Measurements from ENCODE around the gene C5orf63.
"Not testable (repeated sequence)": the region's sequence is repeated elsewhere in the genome, so short reads cannot be mapped to it uniquely, and the experiment has no call there.

Gene C5orf63

DNA sequence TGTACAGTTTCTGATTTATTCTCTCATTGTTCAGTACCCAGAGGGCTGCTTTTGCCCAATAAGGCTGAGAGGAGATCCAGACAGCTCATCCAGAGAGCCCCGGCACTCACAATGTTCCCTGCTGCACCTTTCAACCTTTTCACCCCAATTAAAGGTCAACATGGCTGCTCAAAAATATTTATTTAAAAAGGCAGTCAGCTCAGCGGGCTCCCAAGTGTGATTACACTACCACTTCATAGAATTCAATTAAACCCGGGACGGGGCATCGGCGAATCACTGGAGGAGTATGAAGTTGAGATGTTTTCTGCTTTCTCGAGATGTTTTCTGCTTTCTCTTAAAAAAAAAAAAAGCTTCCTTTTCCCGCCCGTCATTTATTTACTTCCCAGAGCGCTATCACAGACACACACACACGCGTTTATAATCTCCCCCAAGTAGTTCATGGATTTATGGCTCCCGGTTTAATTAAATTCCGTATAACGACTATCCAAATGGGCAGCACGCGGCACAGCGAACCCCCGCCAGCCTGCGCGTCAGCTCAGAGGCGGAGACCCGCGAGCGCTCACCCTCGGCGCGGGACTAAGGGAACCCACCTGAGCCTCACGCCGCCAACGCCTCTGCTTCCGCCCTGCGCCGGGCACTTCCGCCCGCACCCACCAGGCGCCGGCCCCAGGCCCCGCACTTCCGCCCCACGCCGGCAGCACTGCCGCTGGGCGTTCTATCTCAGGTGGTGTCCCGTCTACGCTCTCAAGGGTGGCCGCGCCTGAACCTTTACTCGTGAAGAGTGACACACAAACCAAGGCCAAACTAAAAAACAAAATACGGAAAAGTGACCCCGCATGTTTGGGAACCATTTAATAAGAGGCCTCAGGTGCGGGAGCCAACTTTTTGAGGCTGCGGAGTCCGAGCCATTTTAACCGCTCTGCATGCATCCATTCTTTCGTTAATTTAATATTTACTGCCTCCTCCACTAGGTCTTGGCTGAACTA, at the start of gene C5orf63:
Gene C5orf63 (minus strand): TSS at position 642 of the 986 bp plus-strand sequence. CDS start 14,507 bp downstream, outside the sequence.
- no peak for DNase-seq

DNA sequence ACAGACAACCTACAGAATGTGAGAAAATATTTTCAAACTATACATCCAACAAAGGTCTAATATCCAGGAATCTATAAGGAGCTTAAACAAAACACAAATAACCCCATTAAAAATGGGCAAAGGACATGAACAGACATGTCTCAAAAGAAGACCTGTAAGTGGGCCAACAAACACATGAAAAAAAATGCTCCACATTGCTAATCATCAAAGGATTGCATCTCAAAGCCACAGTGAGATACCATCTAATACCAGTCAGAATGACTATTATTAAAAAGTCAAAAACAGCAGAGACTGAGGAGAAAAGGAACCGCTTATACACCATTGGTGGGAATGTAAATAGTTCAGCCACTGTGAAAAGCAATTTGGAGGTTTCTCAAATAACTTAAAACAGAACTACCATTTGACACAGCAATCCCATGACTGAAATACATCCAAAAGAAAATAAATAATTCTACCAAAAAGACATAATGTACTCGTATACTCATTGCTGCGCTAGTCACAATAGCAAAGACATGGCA, 39.1 kb upstream of the C5orf63 start:
- DNase-seq, result no peak

DNA sequence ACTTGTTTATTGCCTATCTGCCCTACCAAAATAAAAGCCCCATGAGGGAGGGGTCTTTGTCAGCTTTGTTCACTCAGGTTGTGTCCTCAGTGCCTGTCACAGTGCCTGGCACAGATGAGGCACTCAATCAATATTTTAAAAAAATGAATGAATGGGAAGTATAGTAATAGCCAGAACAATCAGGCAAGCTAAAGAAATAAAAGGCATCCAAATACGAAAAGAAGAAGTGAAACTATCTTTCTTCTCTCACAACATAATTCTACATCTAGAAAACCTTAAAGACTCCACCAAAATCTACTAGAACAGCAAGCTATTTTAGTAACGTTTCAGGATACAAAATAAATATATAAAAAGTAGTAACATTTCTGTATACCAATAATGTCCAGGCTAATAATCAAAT, 37.8 kb upstream of the C5orf63 start:
- no peak for DNase-seq

DNA sequence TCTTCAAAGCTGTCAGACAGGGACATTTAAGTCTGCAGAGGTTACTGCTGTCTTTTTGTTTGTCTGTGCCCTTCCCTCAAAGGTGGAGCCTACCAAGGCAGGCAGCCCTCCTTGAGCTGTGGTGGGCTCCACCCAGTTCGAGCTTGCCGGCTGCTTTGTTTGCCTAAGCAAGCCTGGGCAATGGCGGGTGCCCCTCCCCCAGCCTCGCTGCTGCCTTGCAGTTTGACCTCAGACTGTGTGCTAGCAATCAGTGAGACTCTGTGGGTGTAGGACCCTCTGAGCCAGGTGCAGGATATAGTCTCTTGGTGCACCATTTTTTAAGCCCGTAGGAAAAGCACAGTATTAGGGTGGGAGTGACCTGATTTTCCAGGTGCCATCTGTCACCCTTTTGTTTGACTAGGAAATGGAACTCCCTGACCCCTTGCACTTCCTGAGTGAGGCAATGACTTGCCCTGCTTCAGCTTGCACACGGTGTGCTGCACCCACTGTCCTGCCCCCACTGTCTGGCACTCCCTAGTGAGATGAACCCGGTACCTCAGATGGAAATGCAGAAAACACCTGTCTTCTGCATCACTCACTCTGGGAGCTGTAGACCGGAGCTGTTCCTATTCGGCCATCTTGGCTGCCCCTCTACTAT, 35.4 kb upstream of the C5orf63 start:
- DNase-seq, result not testable (repeated sequence)

DNA sequence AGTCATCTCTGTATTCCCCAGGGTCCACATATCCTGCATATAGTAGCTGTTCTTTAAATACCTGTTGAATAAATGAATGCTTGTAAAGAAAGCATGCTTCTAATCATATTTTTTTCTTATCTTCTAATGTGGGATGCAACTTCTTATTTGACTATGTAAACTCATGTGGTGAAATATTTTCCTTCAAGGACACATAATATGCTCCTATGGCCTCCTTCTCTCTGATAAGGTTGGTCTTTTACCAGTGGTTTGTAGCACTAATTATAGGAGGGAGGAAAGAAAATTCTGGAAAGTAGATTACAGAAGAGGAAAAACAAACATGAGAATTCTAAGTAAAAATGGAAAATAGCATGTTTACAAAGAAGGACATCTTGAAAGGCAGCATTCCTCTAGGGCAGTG, 28.6 kb upstream of the C5orf63 start:
- no peak for DNase-seq

DNA sequence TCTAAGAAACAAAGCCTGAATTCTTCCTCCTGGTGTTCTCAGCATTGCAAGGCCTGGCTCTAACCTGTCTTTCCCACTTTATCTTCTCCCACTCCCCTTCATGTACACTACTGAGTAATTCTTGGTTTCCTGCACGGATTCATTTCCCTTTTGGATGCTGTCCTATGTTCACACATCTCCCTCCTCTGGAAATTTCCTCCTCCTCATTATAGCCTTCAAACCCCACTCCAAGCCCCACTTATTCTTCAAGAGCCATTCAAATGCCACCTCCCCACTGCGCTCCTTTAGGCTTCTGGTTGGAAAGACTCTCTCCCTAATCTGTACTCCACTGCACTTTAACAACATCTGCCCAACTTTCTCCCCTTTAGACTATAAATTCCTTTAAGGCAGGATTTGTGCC, 28.2 kb upstream of the C5orf63 start:
- no peak for DNase-seq

DNA sequence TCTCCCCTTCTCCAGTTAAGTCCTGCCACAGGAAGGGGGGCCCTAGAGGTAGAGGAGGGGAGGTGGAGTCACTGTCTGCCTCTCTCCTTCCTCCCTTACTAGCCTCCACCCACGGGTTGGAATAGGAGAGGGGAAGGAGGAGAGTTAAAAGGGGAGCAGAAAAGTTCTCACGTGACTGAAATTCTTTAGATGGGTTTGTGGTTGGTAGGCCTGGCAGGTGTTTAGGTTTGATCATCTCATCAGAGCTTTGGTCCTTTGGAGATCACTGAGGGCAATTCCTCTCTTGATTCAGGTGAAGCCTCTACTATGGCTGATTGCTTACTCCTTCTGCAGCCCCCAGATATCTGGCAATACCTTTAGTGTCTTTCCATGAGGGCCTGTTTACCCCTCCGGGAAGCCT, 24.9 kb upstream of the C5orf63 start:
- DNase-seq, result no peak

DNA sequence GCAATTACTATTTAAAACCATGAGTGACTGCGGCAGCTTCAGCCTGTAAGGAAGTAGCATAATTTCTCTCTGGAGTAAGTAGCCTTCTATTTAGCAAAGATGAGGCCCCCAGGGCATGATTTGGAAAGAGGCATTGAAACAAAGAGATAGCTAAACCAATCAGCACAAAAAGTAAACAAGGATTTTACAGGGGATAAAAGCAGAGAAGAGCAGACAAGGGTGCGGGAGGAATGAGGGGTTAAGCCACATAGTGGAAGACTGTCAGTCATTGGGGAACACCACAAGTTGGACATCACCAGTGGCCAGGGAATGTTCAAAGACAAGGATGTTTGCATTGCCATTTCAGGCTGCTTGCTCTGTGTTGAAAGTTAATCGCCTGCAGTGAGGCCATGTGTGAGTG, 24.0 kb upstream of the C5orf63 start:
- no peak for DNase-seq

DNA sequence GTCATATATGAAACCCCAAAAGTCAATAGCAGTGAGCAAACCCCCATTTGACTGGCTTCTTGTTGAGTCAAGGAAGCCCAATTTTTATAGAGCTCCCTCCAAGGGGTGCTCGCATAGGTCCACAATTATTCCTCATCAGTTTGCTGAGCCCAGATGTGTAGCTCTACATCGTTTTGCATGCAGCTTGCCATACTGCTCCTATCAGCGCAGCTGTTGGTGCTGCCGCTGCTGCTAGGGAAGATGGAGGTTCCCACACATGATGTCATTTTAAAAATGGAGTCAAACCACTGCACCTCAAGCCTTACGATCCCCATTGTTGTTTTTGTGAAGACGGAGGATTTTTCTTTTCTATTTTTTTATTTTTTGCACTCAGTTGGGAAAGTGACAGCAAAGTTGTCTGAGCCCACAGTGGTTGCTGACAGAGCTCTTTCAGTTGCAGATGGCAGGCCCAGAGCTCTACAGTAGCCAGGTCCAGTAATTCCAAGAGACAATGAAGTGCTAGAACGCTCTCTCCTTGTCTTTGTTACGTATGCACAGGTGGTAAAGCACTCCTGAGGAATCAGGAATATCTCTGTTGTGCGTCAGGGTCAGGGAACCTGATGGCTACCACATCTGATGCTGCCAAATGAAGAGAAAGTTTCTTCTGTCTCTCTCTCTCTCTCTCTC, 23.2 kb upstream of the C5orf63 start:
- no peak for DNase-seq

DNA sequence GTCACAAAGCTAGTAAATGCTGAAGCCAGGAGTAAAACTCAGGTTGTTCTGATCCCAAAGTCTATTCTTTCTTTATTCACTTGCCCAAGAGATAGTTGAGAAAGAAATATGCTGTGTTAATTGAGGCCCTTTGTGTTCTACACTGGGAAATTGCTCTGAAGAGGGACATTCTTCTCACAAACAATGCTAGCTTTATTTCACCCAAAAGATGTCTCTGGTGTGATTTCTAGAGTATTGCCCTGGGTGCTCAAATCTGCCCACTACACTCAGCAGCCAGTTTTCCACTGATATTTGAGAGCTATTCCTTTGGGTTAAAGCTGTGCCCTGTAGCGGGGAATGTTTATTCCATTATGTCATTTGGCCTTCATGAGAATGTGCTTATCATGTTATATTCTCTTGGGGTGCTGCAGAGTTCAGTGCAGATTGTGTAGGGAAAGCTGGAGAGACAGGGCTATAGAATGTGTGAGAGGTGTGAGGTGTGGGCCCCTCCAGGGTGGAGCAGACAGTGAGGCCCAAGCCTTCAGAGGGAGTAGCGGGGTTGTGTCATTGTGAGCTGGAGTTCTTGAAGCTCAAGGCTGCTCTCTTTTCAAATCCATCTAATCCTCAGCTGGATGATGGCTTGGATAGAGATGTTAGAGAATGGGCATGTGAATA, 21.0 kb upstream of the C5orf63 start:
- DNase-seq, result no peak

DNA sequence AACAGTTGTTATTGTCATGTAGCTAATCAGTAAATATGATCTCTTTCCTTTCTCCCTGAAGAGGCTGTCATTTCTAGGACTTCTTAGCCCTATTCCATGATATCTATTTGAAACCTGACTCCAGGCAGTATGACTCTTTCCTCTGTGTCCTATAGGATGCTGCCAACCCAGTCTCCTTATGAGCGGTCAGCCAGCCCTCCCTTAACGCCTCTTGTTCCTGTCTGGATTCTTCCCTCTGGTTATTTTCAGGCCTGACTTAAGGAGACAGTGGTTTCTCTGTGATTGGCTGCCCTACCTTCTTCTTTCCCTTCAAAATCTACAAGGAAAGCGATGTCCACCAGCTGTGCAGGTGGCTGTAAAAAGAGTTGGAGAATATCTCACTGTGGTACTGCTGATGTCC, 19.4 kb upstream of the C5orf63 start:
- no peak for DNase-seq

DNA sequence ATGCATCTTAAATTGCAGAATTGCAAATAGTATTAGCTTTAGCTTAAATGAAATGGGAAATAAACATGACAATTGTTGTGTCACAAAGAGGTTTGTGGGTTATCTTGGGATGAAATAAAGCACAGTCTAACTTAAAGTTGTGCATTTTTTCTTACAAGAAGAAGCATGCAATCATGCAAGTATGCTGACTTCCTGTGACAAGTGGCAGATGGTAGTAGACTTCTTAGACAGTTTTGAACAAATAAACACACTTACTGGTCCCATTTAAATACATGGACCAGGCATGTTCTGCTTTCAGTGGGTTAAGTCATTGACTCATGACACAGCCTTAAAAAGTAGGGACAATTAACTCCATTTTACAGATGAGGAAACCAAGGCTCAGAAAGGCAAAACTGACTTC, 15.9 kb upstream of the C5orf63 start:
- DNase-seq, result no peak

DNA sequence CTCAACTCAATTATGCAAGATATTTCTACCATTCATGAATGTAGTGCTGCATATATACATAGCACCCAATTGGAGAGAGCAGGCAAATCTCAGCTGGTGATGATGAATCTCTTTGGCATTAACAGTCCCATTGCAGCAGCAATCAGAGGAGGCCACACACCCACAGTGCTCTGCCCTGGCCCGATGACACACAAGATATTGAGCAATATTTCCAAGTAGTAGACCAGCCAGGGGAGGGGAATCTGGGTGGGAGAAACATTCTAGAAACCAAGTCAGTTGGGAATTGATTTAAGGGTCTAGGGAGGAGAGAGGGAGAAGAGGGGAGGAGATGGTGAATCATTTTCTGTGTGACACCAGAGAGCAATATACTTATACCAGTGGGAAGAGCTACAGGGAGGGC, 14.9 kb upstream of the C5orf63 start:
- no peak for DNase-seq

DNA sequence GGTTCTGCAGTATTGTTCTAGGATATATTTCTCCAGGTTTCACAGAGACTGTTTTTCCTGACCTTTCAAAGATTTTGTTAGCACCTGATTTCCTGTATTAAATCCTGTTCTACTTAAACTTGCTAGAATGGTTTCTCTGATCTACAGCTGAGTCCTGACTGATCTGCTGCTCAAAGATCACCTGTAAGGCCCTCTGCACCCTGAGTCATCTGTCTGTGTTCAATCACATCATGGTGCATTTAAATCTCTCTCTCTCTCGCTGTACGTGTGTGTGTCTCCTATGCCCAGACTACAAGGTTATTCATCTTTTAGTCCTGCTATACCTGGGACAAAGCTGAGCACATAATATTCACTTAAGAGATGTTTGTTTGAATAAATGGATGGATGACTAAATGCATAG, 13.3 kb upstream of the C5orf63 start:
- DNase-seq, result no peak

DNA sequence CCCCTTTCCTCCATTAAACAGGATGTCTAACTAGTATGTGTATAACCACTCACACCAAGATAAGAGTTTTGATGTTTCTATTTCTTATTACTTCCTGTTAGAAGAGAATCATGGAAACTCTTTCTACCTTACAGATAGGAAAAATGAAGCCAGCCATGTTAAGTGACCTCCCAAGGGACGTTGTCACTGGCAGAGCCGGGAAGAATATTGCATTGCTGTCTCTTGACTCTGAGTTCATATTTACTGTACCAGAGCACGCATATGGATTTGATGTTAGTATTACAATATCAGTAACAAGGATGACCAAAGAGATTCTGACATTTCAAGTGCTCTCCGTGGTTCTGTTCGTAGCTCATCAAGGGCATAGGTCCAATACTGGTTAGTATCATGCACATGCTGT, 12.5 kb upstream of the C5orf63 start:
- DNase-seq, result no peak

DNA sequence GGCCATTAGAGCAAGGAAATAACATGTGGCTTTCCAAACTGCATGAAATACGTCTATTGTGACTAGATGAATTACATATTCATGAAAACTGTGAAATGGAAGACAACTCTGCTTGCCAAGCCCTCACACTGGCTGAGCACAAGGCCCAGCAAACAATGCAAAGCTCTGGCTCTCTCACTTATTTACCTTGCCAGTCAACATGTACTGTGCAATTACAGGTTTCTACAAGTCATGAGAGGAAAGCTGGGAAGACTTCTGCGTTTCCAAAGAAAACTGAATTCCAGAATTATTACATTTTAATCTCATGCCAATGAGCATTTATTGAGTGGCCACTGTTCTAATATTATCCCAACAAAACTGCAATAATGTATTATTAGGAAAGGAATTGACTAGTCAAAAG, 12.1 kb upstream of the C5orf63 start:
- DNase-seq, result no peak

DNA sequence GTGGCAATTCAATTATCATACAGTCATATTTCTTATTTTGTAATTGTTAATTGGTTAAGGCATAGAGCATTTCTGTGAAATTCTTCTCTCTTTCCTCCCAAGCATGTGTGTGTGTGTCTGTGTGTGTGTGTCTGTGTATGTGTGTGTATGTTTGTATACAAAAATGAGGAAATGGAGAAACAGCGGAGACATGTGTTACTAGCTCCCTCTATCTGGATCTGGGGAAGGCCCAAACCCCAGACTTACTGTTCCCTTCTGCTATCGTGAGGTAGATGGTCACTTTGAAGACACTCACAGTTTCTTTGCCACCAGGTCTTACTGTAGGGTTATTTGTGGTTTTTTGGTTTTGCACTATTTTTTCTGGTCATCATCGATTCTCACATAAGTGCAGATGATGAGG, 11.4 kb upstream of the C5orf63 start:
- DNase-seq, result no peak

DNA sequence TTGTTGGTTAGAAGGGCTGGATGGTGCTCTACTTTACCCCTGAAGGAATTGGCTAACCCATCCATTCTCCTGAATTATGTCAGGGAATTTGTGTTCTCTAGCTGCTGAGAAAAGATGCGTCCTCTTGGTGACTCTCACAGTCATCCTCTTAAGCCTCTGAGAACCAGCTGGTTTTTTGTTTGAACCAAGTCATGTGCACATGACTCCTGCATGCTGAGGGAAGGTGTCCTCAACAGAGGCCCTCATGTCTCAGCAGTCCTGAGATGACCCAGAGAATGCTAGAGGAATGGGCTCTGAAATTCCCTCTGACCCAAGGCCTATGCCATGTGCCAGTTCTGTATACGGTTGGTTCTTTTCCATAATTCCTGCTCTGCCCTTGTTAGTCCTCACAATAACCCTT, 10.4 kb upstream of the C5orf63 start:
- no peak for DNase-seq

DNA sequence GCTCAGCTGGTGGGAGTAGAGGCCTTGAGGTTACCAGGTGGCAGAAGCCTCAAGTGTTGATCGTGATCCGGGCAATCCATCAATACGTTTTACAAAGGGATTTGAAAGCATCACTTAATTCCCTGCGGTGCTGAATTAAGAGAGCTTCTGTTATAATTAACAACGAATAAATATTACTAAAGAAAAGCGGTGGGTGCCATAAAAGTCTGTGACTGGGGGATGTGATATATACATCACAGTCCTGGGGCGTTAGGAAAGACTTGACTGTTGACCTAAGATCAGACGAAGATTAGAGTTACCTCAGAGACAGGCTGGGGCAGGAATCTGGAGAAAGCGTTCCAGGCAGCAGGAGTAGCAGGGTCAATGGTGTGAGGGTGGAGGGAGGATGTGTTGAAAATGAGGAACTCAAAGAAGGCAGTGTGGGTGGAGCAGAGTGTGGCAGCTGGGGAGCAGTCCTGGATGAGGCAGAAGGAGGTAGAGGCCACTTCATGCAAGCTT, 6.7 kb upstream of the C5orf63 start:
- no peak for DNase-seq

DNA sequence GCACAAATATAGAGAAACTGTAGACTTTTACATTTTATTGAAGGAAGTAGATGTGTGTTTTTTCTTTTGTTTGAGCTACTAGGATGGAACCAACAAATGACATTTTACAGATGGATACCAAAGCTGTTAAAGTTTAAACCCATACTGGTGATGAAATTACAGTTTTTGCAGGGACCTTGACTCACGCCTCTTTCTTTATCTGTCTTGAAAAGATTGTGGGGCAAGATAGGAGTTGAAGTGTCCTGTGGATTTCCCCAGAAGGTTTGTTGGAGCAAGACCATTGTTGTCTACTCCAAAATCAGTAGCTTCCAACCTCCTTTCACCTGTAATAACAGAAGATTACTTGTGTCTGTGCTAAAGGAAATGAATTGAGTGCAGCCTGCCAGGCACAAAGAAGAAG, 4.1 kb upstream of the C5orf63 start:
- no peak for DNase-seq

DNA sequence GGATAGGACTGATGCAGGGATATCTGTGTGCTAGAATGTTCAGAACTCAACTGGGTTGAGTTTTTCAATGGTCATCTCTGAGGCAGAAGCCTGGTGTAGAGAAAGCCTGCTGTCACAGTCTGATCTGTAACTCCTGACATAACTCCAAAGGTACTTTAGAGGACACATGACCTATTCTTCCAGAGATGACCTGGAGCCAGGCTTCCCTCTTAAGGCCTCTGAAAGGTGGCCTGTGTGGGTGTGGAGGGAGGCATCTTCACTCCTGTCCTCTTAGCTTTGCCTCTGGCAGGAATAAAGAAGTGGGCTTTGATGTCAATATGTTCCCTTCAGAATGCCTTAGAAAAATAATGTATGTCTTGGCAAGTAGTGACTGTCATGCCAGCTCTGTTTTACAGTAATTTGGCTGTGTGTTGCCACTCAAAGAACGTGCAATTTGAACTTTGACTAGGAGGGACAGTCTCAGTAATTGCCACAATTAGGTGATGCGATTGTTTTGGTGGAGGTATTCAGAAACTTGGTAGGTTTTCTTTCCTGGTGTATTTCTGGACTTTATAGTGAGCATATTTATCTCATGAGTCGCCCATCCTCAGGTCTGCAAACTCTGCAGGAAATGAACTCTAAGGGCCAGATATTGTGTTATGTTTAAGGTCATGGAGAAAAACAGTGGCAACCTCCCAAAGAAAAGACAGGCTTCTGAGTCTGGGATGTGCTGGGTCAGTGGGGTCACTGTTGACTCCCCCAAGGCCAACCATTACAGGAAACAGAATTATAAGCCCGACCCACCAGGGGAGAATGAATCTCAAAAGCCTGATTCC, 3.2 kb upstream of the C5orf63 start:
- DNase-seq, result no peak

DNA sequence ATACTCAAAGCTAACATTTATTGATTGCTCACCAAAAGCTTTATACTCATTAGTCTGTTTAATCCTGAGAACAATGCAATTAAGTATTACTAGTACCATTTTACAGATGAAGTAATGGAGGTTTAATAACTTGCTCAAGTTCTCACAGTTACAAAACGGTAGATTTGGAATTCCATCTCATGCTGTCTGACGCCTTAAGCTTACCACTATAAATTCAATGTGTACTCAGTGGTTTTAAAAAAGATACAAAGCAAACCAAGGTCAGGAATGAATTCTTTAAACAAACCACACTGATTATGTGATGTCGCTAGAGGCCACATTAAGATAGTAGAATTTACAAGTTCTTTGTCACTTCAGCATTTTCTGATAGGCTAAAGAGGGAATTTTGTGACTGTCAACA, 1.2 kb upstream of the C5orf63 start:
- DNase-seq, result no peak

All from NCI-H1694 (cell line).